Fibroblast of lung (primary cell): ENCODE results near the gene TMEM192. TPM values are rescaled to one million over a fixed set of nuclear protein-coding genes. Genes with fewer than 3 reads are reported as not detected.
A peak's percentile ranks its signal among the peaks of the same experiment; 100 is the strongest.

Experiments
- DNase-seq, 2 donors: peaks; one replicate each; pipeline versions ENCODE4 v3.0.0 to v3.0.0-alpha.2; 2010; ENCODE audit warnings: low read depth in 2 of 2
- H2AFZ ChIP-seq: 2 replicates; pipeline ENCODE4 v1.5.1; 2012; ENCODE audit warnings: low read length, control low read depth, inconsistent platforms
- H3K27ac ChIP-seq: 2 replicates; pipeline ENCODE4 v1.5.1; 2011; ENCODE audit warnings: low read length, control low read depth; ENCODE audit not compliant: insufficient read depth
- H3K27me3 ChIP-seq: 2 replicates; pipeline ENCODE4 v1.5.1; 2011; ENCODE audit warnings: mild to moderate bottlenecking, low read length; ENCODE audit not compliant: control insufficient read depth, insufficient read depth
- H3K36me3 ChIP-seq: 2 replicates; pipeline ENCODE4 v1.5.1; 2011; ENCODE audit warnings: low read length; ENCODE audit not compliant: control insufficient read depth, insufficient read depth
- H3K4me1 ChIP-seq: 2 replicates; pipeline ENCODE4 v1.5.1; 2011; ENCODE audit warnings: low read length; ENCODE audit not compliant: control insufficient read depth, insufficient read depth; ENCODE audit errors: extremely low read depth
- H3K4me2 ChIP-seq: 2 replicates; pipeline ENCODE4 v1.5.1; 2011; ENCODE audit warnings: low read length, control low read depth; ENCODE audit not compliant: insufficient read depth; ENCODE audit errors: extremely low read depth
- H3K4me3 ChIP-seq, 4 experiments: fragments of 200-600 bp in 1 of 4; sonication (generic) in 1 of 4; replicated peaks in 1 of 4; 2 replicates each; pipeline ENCODE4 v1.5.1; 2011 to 2016; ENCODE audit warnings: low read length in 4 of 4, low read depth in 3 of 4, mild to moderate bottlenecking in 3 of 4, control low read depth in 2 of 4, inconsistent platforms in 1 of 4, mixed read lengths in 1 of 4; ENCODE audit not compliant: insufficient read depth in 1 of 4; ENCODE audit errors: control extremely low read depth in 1 of 4
- H3K79me2 ChIP-seq: 2 replicates; pipeline ENCODE4 v1.5.1; 2012; ENCODE audit warnings: mild to moderate bottlenecking, low read length, inconsistent platforms; ENCODE audit not compliant: control insufficient read depth, insufficient read depth
- H3K9ac ChIP-seq: 2 replicates; pipeline ENCODE4 v1.5.1; 2011; ENCODE audit warnings: mild to moderate bottlenecking, low read length, control low read depth; ENCODE audit not compliant: insufficient read depth
- H3K9me3 ChIP-seq: 2 replicates; pipeline ENCODE4 v1.5.1; 2012; ENCODE audit warnings: low read depth, low read length; ENCODE audit not compliant: control insufficient read depth, insufficient read depth
- H4K20me1 ChIP-seq: 2 replicates; pipeline ENCODE4 v1.5.1; 2011; ENCODE audit warnings: low read length; ENCODE audit not compliant: control insufficient read depth, insufficient read depth; ENCODE audit errors: extremely low read depth
- EZH2 ChIP-seq: IDR thresholded peaks from 2 replicates; pipeline ENCODE4 v1.5.1; 2012; ENCODE audit warnings: low read length, control low read depth, mild to moderate bottlenecking; ENCODE audit errors: missing control alignments
- polyA plus RNA-seq, 2 donors: library from polyadenylated mRNA; depleted of rRNA in 1 of 2; stranded (reverse) in 1 of 2; unstranded in 1 of 2; fragments of >200 nt; gene quantifications; 2 replicates each; pipeline ENCODE4 v1.2.1, GENCODE V29; 2011 to 2012; ENCODE audit warnings: missing spikeins in 1 of 2
- total RNA-seq: library from RNA; depleted of rRNA; stranded (reverse); fragments of >200 nt; gene quantifications from 2 replicates; pipeline ENCODE4 v1.2.1, GENCODE V29; 2014
- TF ChIP-seq, protein P1 (sequence below), 2 donors: IDR thresholded peaks in 1 of 2; conservative IDR thresholded peaks in 1 of 2; 1 replicate in 1 of 2; 2 replicates in 1 of 2; pipeline ENCODE4 v1.5.1; 2011 to 2012; ENCODE audit warnings: low read length in 2 of 2, control low read depth in 1 of 2, inconsistent platforms in 1 of 2, low read depth in 1 of 2, mild to moderate bottlenecking in 1 of 2

TMEM192 gene
- total and polyA plus RNA-seq, 2 donors (not counting 1 experiment from before 2014, with no cell fraction given), result 6.9 to 23.7 TPM

DNA sequence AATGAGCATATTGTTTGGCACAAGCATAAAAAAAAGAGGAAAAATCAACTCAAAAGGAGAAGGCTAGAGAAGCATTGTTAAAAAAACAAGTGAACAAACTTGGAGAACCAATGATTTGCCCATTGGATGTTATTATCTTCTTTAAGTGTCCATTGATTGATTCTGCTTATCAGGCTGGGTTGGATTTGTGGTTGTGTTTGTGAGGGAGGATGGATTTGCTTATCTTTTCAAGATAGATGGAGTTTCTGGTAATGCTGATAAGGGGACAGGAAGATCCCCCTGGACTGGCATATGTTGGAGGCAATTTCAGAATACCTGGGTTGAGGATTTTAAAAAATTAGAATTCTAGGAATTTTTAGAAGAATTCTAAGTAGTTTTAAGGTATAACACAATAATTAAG is 41.8 kb upstream of the TMEM192 start:
- H3K79me2 ChIP-seq, result no peaks in the 10 kb centered on the region
- H3K4me3 ChIP-seq, result no peak overlapping the region
- H3K27me3 ChIP-seq, result no peaks in the 10 kb centered on the region
- no peaks in the 10 kb centered on the region for H3K4me1 ChIP-seq
- no peaks in the 10 kb centered on the region for H3K36me3 ChIP-seq
- H4K20me1 ChIP-seq, result no peaks in the 10 kb centered on the region
- no peak for DNase-seq
- no peak overlapping the region for H3K9ac ChIP-seq
- TF ChIP-seq, protein P1, sequence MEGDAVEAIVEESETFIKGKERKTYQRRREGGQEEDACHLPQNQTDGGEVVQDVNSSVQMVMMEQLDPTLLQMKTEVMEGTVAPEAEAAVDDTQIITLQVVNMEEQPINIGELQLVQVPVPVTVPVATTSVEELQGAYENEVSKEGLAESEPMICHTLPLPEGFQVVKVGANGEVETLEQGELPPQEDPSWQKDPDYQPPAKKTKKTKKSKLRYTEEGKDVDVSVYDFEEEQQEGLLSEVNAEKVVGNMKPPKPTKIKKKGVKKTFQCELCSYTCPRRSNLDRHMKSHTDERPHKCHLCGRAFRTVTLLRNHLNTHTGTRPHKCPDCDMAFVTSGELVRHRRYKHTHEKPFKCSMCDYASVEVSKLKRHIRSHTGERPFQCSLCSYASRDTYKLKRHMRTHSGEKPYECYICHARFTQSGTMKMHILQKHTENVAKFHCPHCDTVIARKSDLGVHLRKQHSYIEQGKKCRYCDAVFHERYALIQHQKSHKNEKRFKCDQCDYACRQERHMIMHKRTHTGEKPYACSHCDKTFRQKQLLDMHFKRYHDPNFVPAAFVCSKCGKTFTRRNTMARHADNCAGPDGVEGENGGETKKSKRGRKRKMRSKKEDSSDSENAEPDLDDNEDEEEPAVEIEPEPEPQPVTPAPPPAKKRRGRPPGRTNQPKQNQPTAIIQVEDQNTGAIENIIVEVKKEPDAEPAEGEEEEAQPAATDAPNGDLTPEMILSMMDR (conservative IDR thresholded peaks at IDR 0.05 in 1 of 2, IDR thresholded peaks at IDR 0.05 in 1 of 2; ENCODE audit: low read depth in 1 of 2, low read length in 2 of 2), result no peak
- TF ChIP-seq EZH2, result no peak
- H3K4me2 ChIP-seq, result no peak overlapping the region
- no peaks in the 10 kb centered on the region for H3K9me3 ChIP-seq
- H2AFZ ChIP-seq, result no peak overlapping the region
- H3K27ac ChIP-seq, result no peak overlapping the region

- TF ChIP-seq, protein P1 (conservative IDR thresholded peaks at IDR 0.05 in 1 of 2, IDR thresholded peaks at IDR 0.05 in 1 of 2; ENCODE audit: low read depth in 1 of 2, low read length in 2 of 2), result no peak
- TF ChIP-seq EZH2, result no peak
- H3K27me3 ChIP-seq, result no peaks in the 10 kb centered on the region
- H4K20me1 ChIP-seq, result no peaks in the 10 kb centered on the region
- H3K27ac ChIP-seq, result no peak overlapping the region
- no peak overlapping the region for H2AFZ ChIP-seq
- H3K4me1 ChIP-seq, result no peaks in the 10 kb centered on the region
- no peak overlapping the region for H3K9ac ChIP-seq
- no peaks in the 10 kb centered on the region for H3K9me3 ChIP-seq
- no peak overlapping the region for H3K4me3 ChIP-seq
- DNase-seq, result peak; percentile 36 to 50
- no peak overlapping the region for H3K4me2 ChIP-seq
- no peaks in the 10 kb centered on the region for H3K79me2 ChIP-seq
- H3K36me3 ChIP-seq, result no peaks in the 10 kb centered on the region
Measured at GRCh38 chr4:165152527-165152926, 39.9 kb upstream of the TMEM192 start.

DNA sequence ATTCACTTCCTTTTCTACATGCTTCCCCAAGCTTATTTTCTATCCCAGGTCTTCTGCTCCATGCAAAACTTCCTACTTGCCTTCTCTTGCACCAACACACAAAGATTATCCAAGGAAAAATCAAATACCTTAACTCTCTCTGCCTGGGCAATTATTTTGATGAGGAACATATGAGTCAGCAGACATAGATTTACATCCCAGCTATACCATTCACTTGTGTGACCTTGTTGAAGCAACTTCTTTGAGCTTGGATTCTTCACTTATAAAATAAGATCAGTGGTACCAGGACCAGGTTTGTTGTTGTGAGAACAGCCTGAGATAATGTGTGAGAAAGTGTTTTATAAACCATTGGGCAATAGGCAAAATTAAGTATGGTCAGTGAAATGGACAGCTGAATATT is 39.1 kb upstream of the TMEM192 start:
- no peak overlapping the region for H3K9ac ChIP-seq
- no peaks in the 10 kb centered on the region for H3K36me3 ChIP-seq
- H2AFZ ChIP-seq, result no peak overlapping the region
- no peaks in the 10 kb centered on the region for H3K9me3 ChIP-seq
- no peak overlapping the region for H3K4me3 ChIP-seq
- no peaks in the 10 kb centered on the region for H3K79me2 ChIP-seq
- no peaks in the 10 kb centered on the region for H3K27me3 ChIP-seq
- peak; percentile 15 to 36 for DNase-seq
- H3K27ac ChIP-seq, result no peak overlapping the region
- no peaks in the 10 kb centered on the region for H3K4me1 ChIP-seq
- TF ChIP-seq, protein P1 (conservative IDR thresholded peaks at IDR 0.05 in 1 of 2, IDR thresholded peaks at IDR 0.05 in 1 of 2; ENCODE audit: low read depth in 1 of 2, low read length in 2 of 2), result no peak
- TF ChIP-seq EZH2, result no peak
- H3K4me2 ChIP-seq, result no peak overlapping the region
- H4K20me1 ChIP-seq, result no peaks in the 10 kb centered on the region
